GM12892 (cell line): ENCODE data around the gene PES1.

Source experiments
- POLR2A ChIP-seq: IDR thresholded peaks from 2 replicates; pipeline ENCODE4 v1.6.1; 2011; ENCODE audit warnings: low read depth, low read length, control low read depth
- TAF1 ChIP-seq: IDR thresholded peaks from 2 replicates; pipeline ENCODE4 v1.6.1; 2011; ENCODE audit warnings: low read depth, mild to moderate bottlenecking, control low read depth, low read length, borderline replicate concordance

DNA sequence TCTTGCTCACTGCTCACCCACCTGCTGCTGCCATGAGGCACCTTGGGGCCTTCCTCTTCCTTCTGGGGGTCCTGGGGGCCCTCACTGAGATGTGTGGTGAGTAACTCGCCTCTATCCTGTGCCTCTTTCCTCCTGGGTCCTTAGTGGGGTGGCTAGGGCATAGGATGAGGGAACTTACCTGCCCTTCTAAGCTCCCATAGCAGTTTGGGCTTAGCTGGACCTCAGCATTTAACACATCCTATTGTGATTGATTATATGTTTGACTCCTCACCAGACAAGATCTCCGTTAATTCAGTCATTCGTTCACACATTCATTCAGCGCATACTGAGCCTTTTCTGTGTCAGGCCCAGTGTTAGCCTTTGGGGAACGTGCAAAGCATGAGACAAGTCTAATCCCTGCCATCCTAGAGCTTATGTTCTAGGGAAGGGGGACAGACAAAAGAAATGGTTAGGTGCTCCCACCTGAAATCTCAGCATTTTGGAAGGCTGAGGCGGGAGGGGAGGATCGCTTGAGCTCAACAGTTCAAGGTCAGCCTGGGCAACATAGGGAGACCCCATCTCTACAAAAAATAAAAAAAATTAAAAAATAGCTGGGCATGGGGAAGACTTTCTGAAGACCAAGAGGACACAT is 15.7 kb upstream of the PES1 start:
- no peak for TF ChIP-seq POLR2A
- no peak for TF ChIP-seq TAF1
